DMS 273 (cell line): ENCODE data around the gene FADS1.

Experiments used
- DNase-seq: peaks from one replicate; lab custom pipeline; 2025; ENCODE audit not compliant: unreplicated experiment; lab: John Stamatoyannopoulos, UW

Gene FADS1

DNA sequence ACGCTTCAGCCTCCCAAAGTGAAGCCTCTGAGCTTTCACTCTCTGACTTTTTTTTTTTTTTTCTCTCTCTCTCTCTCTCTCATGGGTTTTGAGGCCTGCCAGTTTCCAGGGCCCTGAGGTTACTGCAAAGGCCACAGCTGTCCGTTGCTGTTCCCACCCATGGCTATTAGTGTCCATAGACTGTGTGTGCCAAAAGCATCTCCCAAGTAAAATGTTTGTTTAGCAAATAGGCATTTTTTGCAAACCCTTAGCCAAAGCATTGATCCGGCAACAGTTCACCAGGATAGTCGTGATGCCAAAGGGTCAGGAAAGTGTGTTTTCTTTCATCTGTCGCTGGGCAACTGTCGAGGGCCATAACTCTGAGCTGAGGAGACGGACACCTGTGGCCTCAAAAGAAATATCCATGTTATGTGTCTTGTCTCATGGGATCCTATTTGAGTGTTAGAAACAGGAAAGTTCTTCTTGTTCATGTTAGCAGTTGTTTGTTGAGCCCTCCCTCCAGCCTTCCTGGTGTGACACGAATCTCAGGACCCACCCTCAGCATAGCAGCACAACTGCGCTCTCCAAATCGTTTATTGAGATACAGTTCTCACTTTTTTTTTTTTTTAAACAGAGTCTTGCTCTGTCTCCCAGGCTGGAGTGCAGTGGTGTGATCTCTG lies 29.7 kb upstream of the FADS1 start:
- DNase-seq = no peak

DNA sequence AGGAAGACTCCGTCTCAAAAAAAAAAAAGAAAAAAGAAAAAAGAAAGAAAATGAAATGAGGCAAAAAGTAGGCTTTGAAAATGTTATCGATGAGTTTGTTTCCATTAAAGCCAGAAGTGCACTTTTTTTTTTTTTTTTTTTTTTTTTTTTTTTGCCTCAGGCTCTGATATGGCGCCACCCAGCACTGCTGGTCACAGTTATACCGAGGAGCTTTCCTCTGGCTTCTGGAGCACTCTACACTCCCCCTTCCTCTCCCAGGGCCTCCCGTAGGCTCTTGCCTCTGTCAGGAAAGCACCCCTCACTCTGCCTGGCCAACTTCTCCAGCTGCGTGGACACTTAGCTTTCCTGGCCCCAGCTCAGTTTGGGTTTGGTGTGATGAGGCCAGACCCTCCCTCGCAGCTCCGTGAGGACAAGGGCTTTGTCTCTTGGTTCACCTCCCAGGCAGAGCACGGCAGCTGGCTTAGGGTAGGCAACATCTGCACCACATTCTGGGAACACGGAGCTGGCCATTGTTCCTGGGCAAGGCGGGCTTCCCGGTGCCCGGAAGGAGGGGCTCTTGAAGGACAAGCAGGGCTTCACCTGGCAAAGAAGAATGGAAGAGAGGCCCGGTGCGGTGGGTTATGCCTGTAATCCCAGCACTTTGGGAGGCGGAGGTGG lies 28.2 kb upstream of the FADS1 start:
- DNase-seq = no peak

- DNase-seq = no peak
Measured at GRCh38 chr11:61842528-61842820, 25.7 kb upstream of the FADS1 start.

- no peak for DNase-seq
Measured at GRCh38 chr11:61841636-61842527, 25.1 kb upstream of the FADS1 start.

DNA sequence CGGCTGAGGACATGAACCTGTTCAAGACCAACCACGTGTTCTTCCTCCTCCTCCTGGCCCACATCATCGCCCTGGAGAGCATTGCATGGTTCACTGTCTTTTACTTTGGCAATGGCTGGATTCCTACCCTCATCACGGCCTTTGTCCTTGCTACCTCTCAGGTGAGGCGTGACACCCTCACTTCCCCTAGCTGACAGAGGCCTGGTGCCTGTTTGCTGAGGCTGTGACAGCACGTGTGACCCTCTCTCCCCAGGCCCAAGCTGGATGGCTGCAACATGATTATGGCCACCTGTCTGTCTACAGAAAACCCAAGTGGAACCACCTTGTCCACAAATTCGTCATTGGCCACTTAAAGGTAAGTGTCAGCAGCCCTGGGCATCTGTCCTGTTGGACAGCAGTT lies 23.6 kb upstream of the FADS1 start:
- no peak for DNase-seq

- no peak for DNase-seq
Measured at GRCh38 chr11:61839742-61840141, 22.9 kb upstream of the FADS1 start.

DNA sequence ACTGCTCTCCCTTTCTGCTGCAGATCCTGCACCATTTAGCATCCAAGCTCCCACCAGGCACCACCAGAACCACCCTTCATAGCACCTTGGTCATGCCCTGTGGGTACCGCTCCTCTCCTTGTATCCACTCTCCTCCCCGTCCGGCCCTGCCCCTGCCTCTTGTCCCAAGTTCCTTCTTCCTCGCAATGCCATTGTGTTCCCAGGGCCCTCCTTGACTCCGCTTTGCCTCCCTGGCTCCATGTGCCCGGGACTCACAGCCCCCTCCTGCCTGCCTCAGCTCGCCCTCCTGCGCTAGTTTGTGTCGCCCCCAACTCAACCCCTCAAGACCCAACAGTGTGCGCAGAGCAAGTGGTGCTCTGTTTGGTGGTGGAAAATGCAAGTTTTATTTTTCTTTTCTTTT lies 22.1 kb upstream of the FADS1 start:
- DNase-seq = no peak

DNA sequence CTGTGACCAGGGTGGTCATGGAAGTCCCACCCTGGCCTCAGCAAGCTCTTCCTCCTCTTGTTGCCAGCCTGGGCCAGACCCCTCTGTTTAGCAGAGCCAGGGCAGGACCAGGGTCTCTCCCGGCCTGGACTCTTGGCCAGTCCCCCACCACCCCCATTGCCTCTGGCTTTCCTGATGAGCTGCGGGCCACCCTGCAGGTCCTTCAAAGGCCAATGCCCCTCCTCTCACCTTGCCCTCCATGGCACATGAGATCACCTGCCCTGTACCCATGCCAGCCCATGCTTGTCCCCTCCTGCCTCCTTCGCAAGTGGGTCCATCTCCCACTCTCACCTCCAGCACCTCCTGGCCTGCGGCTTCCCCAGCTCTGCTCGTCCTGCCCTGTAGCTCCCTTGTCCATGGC lies 21.7 kb upstream of the FADS1 start:
- DNase-seq = no peak

DNA sequence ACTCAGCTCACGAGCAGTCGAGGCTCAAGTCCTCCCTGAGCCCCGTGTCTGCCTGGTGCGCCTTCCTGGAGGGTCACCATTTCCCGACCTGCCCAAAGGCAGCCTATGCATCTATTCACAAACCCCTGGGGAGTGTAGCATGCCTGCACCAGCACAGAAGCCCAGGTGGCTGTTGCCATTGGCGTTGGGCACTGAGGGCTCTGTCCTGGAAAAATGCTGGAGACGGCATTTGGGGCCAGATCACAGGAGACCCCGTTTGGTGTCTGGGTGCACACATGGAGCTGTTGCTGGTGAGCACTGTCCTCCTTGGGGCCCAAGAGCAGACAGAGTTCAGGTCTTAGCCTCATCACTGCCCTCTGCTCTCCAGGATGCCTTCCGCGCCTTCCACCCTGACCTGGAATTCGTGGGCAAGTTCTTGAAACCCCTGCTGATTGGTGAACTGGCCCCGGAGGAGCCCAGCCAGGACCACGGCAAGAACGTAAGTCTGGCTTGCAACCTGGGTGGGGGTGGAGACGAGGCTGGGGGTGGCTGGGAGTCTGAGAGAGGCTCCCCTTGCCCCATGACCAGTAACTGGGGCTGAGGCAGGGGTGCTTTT lies 20.7 kb upstream of the FADS1 start:
- no peak for DNase-seq

DNA sequence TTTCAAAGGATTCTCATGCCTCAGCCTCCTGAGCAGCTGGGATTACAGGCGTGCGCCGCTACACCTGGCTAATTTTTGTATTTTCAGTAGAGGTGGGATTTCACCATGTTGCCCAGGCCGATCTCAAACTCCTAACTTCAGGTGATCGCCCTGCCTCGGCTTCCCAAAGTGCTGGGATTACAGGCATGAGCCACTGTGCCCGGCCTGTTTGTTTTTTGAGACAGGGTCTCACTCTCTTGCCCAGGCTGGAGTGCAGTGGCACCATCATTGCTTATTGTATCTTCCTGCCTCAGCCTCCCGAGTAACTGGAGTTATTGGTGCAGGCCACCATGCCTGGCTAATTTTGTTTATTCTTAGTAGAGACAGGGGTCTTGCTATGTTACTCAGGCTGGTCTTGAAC lies 19.4 kb upstream of the FADS1 start:
- DNase-seq = no peak

GRCh38 chr11:61834278-61835048 lies 17.7 kb upstream of the FADS1 start:
- DNase-seq = peak; percentile 55

DNA sequence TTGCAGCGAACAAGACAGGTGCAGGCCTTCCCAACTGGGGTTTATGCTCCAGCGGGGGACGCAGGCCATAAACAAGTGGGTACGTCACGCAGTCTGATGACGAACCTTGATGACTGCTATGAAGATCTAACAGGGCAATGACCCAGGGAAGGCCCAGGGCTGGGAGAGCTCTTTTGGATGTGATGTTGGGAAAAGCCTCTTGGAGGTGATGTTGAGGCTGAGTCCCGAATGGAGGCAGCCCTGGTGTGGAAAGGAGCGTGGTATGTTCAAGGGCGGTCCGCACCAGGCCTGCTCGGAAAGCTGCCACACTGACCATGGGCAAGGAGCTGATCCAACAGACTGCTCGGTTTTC lies 17.1 kb upstream of the FADS1 start:
- DNase-seq = no peak

- no peak for DNase-seq
Measured at GRCh38 chr11:61833471-61833870, 16.7 kb upstream of the FADS1 start.

- DNase-seq = no peak
Measured at GRCh38 chr11:61832754-61833153, 16.0 kb upstream of the FADS1 start.

DNA sequence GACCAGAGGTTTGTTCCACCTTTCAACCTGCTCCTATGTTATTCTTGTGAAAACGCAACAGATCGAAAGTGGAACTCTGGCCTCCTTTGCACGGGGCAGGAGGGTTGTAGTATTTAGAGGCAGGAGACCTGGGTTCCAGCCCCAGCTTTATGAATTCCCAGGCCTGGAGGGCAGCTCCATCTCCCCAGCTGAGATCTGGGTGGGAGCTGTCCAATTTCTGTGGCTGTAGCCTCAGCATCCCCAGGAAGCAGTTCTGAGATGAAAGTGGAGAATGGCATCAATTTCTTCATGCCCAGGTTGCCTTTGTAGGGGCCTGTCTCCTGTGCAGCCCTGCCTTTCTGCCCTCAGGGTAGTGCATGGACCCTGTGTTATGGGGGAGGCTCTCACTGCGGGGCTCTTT lies 15.4 kb upstream of the FADS1 start:
- DNase-seq = no peak

DNA sequence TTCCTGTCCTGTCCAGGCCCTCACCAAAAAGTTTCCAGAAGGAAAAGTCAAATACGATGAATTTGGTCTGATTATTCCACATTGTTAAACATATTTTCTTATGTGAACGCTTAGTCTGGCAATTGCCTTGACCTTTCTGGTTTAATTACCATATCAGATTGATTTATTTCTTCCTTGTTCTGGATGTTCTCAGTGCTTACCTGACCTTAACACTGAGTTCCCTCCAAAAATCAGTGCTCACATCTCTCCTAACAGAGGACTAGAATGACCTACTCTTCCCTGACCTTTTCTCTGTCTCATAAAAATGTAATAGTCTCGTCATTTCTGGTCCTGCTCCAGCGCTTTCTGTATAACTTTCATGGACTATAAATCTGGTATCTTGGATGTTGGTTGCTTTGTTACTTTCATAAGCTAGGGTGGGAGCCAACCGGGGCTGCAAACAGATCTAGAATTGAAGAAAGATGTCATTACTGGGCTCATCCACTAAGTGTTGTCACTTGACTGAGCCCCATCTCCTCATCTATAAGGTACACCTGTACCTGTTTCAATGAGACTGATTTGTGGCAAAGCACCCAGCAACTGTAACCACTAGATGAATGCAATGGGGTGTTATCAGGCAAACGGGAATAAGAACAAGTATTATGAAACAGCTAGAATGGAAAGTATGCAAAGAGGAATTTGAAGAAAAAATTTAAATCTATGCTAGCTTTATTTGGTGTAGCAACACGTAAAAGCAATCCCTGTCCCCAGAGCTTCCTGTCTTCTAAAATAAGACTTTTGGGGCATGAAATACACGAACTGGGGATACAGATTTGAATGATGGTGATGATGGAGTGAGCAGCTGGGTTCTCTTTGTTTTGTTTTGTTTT lies 13.7 kb upstream of the FADS1 start:
- no peak for DNase-seq

GRCh38 chr11:61829806-61830205 lies 13.0 kb upstream of the FADS1 start:
- DNase-seq = no peak

- DNase-seq = peak; percentile 69
Measured at GRCh38 chr11:61828629-61829407, 12.0 kb upstream of the FADS1 start.

- no peak for DNase-seq
Measured at GRCh38 chr11:61828379-61828628, 11.5 kb upstream of the FADS1 start.
